HG03095 (cell line): ENCODE data around the gene MACF1.

Source experiments
- ATAC-seq: cut with Tn5 transposase; IDR thresholded peaks from one replicate; pipeline ENCODE4 v1.9.1; 2021; ENCODE audit warnings: moderate library complexity; ENCODE audit not compliant: unreplicated experiment

Gene MACF1

DNA sequence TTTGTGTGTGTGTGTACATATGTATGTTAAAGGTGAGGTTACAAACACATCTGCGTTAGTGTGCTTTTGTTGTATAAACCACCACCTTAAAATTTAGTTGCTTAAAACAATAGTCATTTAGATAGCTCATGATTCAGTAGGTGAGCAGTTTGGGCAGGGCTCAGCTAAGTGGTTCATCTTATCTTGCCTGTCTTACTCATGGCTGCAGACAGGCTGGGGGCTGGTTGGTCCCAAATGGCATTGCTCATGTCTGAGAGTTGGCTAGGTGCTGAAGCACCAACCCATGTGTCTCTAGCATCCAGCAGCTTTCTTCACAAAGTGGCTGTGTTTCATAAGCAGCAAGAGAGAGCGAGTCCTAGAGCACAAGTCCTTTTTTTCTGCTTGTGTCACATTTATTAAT lies 91.4 kb downstream of the MACF1 start:
- ATAC-seq: no peak

DNA sequence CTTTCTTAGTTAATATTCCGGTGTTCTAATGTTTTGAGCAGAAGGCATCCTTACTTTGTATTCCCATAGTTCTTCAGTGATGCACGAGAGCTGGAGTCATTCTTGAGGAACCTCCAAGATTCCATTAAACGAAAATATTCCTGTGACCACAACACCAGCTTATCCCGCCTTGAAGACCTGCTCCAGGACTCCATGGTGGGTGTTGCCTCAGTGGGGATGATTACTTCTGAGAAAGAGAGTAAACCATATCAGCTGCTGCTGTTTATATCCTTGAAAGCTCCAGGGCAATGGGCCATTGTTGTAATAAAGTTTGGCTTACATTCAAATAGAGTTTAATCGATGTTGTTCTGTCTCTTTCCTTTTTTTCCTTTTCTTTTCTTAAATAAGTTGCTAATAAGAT lies 93.1 kb downstream of the MACF1 start:
- no peak for ATAC-seq

GRCh38 chr1:39301606-39302005 lies 97.1 kb downstream of the MACF1 start:
- no peak for ATAC-seq

DNA sequence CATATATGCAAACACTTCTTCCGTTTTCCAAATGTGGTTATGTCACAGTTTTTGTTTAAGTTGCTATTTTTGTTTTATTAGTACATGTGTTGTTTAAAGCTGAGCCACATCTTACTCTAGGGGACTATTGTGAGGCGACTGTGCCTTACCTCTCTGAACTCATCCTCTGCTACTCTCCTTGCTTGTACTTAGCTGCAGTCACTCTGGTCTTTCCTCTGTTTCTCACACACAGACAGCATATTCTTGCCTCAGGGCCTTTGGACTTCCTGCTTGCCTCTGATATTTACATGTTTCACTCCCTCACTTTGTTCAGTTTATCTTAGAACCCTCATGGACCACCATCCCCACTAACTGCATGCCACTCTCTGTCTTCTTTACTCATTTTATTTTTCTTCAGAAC lies 101.1 kb downstream of the MACF1 start:
- ATAC-seq: no peak

DNA sequence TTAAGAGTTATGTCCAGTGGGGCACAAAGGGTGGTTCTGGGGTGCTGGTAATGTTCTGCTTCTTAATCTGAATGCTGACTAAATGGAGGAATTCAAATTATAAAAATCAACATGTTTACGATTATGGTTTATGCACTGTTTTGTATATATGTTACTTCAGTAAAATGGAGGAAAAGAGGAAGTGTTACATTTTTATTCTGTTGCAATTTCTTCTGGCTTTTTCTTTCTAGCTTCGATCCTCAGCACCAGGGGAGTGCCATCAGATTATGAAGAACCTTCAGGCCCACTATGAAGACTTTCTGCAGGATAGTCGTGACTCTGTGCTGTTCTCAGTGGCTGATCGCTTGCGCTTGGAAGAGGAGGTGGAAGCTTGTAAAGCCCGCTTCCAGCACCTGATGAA lies 105.5 kb downstream of the MACF1 start:
- no peak for ATAC-seq

GRCh38 chr1:39310691-39311090 lies 106.2 kb downstream of the MACF1 start:
- ATAC-seq: no peak

DNA sequence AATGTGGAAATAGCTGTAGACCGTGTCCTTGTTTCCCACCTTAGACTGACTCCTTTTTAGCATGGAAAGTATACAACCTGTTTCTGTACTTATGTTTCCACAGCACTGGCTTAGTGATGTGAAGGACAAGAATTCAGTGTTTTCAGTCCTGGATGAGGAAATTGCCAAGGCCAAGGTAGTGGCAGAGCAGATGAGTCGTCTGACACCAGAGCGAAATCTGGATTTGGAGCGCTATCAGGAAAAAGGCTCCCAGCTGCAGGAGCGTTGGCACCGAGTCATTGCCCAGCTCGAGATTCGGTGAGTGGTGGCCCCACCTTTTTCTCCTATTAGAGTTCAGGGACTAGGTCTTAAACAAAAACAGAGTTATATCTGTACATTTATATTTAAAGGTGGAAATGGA lies 112.6 kb downstream of the MACF1 start:
- no peak for ATAC-seq

- ATAC-seq: no peak
These were observed 113.6 kb downstream of the MACF1 start for GRCh38 chr1:39317910-39318633.

DNA sequence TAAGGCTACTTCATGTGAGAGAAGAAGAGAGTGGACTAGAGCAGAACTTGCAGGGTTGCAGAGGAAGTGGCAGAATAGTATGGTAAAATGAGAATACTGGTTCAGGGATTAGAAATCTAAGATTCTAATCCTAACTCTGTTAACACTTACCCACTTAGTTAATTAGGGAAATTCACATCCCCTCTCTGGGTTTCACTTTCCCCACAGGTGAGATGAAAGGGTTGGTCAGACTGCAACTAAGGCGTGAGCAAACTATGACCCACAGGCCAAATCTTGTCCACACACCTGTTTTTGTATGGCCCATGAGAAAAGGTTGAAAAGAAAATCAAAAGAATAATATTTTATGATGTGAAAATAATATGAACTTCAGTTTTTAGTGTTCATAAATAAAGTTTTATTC lies 117.5 kb downstream of the MACF1 start:
- no peak for ATAC-seq

DNA sequence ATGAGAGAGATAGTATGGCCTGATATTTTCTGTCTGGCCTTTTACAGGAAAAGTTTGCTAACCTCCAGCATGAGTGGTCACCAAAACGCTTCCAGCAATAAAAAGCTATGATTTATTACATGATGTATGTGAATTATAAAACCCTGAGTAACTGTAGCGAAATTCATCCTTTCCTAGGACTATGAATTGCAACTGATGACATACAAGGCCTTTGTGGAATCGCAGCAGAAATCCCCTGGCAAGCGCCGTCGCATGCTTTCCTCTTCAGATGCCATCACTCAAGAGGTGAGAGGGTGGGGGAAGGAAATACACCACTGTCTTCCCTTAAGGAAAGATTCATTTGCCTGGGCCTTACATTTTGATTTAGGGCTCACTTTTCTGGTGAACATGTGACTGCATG lies 117.9 kb downstream of the MACF1 start:
- no peak for ATAC-seq

GRCh38 chr1:39324888-39325287 lies 120.4 kb downstream of the MACF1 start:
- no peak for ATAC-seq

GRCh38 chr1:39326836-39327235 lies 122.3 kb downstream of the MACF1 start:
- ATAC-seq: no peak

- ATAC-seq: no peak
These were observed 123.6 kb downstream of the MACF1 start for GRCh38 chr1:39328095-39328494.

DNA sequence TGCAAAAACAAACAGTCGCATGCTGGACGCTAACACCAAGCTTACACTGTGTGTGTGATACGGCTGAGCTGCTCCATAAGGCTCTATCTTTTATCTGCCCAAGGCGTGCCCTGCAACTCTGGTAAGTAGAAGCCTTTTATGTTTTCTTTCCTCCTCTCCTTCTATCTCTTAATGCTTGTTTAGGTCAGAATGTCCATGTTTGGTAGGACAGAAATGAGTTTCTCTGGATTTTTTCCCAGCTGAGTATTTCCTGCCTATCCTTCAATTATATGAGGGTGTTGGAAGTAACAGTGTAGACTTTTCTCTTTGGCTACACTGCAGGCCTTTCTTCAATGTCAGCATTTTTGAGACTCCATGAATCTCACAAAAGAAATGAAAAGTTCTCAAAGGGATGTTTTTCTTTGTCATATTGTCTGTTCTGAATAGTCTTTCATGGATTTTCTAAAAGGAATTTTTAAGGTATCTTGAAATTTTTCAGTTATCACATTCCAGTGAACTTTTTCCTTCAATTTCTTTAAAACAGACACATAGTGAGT lies 124.2 kb downstream of the MACF1 start:
- ATAC-seq: no peak

DNA sequence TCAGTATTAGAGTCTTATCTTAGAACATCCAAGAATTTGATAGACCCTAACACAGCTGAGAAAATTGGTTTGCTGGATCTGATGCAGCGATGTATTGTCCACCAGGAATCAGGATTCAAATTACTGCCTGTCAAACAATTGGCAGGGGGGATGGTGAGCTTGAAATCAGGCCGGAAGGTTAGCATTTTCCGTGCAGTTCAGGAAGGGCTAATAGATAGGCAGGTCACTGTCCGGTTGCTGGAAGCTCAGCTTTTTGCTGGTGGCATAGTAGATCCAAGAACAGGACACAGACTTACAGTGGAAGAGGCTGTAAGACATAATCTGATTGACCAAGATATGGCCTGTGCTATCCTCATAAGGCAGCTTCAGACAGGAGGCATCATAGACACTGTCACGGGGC lies 127.2 kb downstream of the MACF1 start:
- no peak for ATAC-seq

- ATAC-seq: no peak
These were observed 127.8 kb downstream of the MACF1 start for GRCh38 chr1:39332291-39332690.

GRCh38 chr1:39332828-39333227 lies 128.3 kb downstream of the MACF1 start:
- no peak for ATAC-seq

DNA sequence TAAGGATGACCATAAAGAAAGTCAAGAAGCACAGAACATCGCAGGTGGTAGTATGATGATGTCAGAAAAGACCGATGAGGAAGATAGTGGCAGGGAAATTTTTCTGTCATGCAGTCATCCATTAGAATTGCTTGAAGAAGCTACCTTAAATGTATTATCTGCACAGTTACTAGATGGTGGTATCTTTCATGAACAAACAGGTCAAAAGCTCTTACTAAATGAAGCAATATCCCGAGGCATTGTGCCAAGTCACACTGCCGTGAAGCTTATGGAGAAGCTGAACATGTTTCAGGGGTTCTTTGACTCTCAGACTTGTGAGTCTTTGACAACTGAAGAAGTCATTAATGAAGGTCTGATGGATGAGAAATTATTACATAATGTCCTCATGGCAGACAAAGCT lies 128.8 kb downstream of the MACF1 start:
- ATAC-seq: no peak

GRCh38 chr1:39335216-39335615 lies 130.7 kb downstream of the MACF1 start:
- ATAC-seq: no peak

- ATAC-seq: no peak
These were observed 132.6 kb downstream of the MACF1 start for GRCh38 chr1:39337067-39337466.

DNA sequence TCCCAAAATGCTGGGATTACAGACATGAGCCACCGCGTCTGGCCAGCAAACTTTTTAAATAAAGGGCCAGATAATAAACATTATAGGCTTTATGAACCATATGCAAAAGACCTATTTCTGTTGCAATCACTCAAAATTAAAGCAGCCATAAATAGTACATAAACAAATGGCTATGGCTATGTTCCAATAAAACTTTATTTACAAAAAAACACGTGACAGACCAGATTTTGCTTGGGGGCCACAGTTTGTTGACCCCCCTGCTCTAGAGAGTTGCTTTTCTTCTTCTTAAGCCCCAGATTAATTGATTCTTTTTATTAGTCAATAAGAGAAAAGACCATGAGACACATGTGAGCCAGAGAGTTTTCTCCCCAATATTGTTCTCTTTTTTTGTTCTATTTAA lies 138.3 kb downstream of the MACF1 start:
- ATAC-seq: no peak

DNA sequence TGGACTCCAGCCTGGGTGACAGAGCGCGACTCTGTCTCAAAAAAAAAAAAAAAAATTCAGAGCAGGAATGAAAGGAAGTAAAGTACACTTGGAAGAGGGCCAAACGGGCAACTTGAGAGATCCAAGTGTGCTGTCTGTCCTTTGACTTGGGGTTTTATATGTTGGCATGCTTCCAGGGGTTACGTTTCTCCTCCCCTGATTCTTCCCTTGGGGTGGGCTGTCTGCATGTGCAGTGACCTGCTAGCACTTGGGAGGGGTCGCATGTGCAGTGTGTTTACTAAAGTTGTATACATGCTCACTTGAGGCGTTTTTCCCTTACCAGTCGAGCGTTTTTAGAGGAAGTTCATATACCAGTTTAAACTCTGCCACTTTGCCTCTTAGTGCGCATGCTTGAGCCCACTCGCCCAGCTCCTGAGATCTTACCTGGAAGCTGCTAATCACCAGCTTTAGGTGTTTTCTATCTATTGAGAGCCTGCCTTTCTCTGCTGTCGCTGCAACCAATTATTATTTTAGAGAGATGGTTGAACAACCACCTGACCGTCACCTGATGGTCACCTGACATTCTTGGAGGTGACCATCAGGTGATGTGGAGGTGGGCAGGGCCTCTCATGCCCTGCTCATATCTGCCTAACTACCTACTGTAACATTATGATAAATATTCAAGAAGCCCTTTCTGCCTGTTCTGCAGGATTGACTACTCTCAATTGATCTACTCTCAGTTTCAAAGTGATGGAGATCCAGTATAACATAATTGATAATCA lies 140.1 kb downstream of the MACF1 start:
- no peak for ATAC-seq
